GM12872 (cell line): ENCODE measurements around the gene JMJD8.
A peak's percentile ranks its signal among the peaks of the same experiment; 100 is the strongest.

Experiments
- TF ChIP-seq, protein P1 (sequence below): IDR thresholded peaks from 3 replicates; pipeline ENCODE4 v1.5.1; 2011; ENCODE audit warnings: low read depth, mild to moderate bottlenecking, low read length, moderate library complexity; ENCODE audit not compliant: insufficient read depth

JMJD8 gene

DNA sequence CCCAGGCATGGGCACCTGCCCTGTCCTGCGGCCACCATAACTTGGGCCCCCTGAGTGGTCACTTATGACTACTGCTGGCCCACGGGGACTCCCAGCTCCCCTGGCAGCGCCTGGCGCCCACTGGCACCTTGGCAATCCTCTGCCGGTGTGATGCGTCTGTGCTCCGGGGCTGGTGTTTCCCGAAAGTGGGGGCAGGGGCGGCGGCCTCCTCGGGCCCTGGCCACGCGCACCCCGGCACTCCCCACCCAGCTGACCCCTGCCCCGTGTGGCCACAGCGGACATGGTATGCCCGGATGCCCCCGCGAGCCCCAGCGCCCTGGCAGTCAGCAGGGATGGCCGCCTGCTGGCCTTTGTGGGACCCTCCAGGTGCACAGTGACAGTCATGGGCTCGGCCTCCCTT, 26.6 kb downstream of the JMJD8 start:
- TF ChIP-seq, protein P1, sequence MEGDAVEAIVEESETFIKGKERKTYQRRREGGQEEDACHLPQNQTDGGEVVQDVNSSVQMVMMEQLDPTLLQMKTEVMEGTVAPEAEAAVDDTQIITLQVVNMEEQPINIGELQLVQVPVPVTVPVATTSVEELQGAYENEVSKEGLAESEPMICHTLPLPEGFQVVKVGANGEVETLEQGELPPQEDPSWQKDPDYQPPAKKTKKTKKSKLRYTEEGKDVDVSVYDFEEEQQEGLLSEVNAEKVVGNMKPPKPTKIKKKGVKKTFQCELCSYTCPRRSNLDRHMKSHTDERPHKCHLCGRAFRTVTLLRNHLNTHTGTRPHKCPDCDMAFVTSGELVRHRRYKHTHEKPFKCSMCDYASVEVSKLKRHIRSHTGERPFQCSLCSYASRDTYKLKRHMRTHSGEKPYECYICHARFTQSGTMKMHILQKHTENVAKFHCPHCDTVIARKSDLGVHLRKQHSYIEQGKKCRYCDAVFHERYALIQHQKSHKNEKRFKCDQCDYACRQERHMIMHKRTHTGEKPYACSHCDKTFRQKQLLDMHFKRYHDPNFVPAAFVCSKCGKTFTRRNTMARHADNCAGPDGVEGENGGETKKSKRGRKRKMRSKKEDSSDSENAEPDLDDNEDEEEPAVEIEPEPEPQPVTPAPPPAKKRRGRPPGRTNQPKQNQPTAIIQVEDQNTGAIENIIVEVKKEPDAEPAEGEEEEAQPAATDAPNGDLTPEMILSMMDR = no peak

DNA sequence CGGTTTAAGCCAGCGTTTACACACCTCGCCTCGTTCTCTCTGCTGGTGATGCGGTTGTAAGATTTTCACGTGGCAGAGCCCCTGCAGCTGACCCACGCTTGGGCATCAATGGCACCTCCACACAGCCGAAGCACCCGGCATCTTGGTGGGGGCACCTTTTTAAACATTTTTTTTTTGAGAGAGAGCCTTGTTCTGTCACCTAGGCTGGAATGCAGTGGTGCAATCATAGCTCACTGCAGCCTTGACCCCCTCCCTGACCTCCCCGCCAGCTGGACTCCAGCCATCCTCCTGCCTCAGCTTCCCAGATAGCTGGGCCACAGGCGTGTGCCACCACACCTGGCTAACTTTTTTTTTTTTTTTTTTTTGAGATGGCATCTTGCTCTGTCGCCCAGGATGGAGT, 30.1 kb downstream of the JMJD8 start:
- TF ChIP-seq, protein P1 = no peak

DNA sequence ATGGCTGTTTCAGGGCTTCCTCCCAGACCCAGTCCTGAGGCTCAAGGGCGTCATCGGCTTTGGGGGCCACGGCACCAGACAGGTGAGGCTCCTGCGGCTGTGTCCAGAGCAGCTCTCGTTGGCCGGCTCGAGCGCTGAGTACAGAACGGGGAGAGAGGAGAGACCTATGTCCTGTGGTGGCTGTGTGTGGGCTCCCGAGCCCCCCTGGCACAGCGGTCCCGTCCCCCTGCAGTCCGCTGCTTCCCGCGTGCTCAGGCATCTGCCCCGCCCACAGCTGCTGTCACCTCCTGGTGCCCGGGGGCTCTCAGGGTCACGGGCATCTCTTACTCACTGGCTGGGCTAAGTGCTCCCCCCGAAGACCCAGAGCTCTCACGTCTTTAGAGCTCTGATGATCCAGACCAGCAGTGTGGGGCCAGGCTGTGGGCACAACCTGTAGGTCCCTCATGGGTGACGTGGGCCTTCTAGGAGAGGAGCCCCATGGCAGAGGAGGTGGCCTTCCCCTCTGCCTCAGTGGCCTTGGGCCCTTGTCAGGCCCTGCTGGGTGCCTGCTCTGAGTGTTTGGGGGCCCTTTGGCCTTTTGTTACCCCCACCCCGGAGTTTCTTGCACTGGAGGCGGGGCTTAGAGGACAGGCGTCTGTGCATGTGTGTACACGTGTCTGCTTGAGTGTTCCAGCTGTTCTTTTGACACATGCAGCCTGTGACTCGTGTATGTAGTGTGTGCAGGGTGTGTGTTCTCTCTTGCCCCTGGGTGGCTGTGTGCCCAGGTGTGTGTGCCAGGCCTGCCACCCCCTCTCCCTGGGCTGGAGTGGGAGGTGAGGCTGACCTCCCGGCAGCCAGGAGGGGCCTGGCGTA, 31.5 kb downstream of the JMJD8 start:
- TF ChIP-seq, protein P1 = no peak

DNA sequence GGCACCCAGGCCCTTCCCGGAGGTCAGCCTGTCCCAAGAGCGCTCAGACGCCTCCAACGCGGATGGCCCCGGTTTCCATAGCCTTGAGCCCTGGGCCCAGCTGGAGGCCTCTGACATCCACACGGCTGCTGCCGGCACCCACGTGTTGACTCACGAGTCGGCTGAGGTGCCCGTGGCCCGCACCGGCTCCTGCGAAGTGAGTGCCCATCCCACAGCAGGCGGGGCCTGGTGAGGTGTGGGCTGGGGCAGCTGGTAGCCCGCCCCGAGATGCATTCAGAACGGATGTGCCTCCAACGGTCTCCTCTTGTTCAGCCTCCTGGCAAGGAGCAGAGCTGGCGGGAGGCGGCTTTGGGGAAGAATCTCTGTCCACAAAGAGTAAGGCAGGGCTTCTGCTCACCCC, 32.3 kb downstream of the JMJD8 start:
- TF ChIP-seq, protein P1 = no peak

DNA sequence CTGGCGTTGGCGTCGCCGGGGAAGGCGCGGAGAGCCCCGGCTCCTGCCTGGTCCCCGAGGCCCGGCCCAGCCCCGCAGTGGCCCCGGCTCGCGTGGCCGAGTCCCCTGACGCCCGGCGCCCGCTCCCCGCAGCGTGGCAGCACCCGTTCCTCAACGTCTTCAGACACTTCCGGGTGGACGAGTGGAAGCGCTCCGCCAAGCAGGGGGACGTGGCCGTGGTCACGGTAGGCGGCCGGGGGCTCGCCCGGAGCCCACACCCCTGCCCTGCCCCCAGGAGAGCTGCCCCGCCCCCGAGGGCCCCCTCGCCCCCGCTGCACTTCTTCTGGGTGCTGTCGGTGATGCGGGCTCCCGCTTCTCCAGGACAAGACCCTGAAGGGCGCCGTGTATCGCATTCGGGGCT, 34.5 kb downstream of the JMJD8 start:
- TF ChIP-seq, protein P1 = no peak

DNA sequence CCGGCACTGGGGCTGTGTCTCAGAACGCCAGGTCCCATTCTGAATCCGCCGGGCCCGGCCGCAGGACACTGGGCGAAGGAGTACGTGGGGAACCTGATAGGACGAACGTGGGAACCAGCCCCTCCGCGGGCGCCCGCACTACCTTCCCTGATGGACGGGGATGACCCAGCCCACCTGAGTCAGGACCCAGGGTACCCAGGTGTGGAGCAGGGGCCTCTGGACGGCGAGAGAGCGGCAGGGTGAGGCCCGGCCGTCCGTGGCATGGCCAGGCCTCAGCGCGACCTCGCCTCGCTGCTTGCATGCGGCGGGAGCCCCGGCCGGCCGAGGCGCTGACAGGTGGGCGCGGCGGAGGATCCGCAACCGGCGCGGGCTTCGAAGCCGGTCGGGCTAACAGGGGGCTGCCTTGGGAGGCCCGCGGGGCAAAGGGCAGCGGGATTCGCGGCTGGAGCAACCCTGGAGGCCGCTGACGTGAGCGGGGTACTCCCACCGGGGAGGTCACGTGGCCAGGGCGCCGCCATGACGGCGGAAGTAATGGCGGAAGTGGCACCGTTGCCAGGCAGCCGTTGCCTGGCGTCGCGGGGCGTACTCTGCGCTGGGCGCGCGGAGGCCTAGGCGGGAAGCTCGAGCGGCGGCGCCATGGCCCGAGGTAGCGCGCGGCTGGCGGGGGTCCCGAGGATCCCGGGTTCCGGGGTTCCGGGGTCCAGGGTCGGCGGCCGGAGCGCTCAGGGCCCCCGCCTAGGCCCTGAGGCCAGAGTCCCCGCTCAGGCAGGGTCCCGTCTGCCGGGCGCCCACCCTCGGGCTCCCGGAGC, 35.1 kb downstream of the JMJD8 start, which contains the start of gene WDR90:
Gene WDR90, plus strand, starts transcription at position 585 of the 809 bp plus-strand sequence. Its CDS starts 52 bp downstream, at position 637.
- TF ChIP-seq, protein P1 = no peak

DNA sequence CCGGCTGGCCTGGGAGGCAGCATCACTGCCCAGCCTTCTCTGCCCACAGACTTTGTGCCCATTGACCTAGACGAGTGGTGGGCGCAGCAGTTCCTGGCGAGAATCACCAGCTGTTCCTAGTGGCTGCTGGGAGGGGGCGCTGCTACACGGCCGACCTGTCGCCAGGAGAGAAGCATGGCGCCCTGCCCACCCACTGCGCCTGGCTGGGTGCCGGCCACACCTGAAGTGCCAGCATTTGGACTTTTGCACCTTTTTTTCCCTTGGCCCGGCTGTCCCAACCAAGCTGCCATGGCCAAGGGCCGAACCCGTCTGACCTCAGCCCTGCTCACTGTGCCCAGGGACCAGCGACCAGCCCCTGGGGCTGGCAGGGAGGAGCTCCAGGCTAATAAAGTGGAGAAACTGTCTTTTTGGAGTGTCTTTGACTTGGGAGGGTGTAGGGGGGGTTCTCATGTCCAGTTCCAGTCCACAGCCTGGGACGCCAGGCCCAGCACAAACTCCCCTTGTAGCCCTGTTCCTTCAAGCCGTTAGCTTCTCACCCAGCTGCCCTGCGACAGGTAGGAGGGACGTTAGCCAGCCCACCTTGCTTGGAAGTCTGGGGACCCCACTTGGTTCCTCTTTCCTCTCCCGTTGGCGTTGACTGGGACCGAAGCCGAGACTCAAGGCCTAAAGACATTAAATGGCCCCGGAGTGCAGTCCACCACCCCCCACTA, 35.9 kb downstream of the JMJD8 start:
- TF ChIP-seq, protein P1 = peak; percentile 81
